GM18873 (cell line): ENCODE results near the gene WDFY3.
A peak's percentile ranks its signal among the peaks of the same experiment; 100 is the strongest.

Source experiments
- ATAC-seq: cut with Tn5 transposase; IDR thresholded peaks from one replicate; pipeline ENCODE4 v1.9.1; 2021; ENCODE audit warnings: mild to moderate bottlenecking, moderate library complexity, moderate number of reproducible peaks; ENCODE audit not compliant: unreplicated experiment, low FRiP score

WDFY3 gene

DNA sequence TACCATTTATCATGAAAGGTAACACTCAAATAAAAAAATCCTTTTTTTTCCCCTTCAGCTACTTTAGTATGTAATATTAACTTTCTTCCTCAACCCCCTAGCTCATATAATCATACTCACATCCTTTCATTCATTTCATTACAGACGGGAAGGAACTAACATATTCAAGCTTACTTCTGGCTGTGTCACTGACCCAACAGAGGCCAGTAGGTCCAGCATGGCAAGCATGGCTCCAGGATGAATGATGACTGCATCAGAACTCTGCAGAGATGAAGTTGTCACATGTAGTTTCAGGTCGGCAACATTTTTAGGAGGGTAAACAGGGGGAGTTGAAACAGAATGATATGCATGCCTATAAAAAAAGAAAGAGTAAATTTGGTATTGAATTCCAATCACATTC lies 163.4 kb downstream of the WDFY3 start:
- no peak for ATAC-seq

DNA sequence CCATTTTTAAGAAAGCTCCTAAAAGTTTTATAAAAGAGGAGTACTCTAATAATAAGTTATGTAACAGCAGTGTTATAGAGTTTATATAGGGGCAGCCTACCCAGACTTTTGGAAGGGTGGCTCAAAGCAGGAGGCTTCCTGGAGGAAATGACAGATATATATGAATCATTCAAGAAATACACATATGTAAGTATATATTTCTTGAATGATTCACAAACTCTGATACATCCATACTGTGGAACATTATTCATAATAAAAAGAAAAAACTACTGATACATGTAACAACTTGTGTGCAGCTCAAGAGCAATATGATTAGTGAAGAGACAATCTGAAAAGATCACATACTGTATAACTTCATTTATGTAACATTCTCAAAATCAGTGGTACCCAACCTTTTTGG lies 166.2 kb downstream of the WDFY3 start:
- no peak for ATAC-seq

DNA sequence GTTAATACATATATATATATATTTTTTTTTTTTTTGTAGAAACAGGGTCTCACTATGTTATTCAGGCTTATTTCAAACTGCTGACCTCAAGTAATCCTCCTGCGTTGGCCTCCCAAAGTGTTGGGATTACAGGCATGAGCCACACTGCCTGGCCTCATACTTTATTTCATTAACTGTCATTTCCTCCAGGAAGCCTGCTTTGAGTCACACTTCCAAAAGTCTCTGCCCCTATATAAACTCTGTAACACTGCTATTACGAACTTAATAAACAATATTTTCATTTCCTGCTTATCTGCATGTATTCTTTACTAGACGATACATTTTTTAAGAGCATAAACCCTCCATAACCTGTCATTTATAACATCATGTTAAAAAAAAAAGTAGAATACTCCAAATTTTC lies 167.2 kb downstream of the WDFY3 start:
- no peak for ATAC-seq

DNA sequence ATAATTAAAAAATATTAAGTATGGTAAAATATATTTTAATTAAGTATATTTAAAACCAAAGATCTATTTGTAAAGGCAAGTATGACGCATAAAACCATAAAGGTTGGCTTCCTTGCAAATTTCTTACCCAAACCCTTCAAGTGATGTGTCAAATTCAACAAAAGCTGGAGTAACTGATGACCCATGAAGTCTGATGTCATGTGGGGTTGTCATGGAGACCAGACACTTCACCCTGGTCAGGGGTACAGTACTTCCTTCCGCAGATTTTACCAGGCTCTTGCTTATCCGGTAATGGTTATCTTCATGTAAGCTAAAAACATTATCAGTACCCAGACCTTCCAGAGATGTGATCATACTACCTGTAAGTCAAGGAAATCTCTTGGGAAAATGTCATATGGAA lies 170.1 kb downstream of the WDFY3 start:
- no peak for ATAC-seq

DNA sequence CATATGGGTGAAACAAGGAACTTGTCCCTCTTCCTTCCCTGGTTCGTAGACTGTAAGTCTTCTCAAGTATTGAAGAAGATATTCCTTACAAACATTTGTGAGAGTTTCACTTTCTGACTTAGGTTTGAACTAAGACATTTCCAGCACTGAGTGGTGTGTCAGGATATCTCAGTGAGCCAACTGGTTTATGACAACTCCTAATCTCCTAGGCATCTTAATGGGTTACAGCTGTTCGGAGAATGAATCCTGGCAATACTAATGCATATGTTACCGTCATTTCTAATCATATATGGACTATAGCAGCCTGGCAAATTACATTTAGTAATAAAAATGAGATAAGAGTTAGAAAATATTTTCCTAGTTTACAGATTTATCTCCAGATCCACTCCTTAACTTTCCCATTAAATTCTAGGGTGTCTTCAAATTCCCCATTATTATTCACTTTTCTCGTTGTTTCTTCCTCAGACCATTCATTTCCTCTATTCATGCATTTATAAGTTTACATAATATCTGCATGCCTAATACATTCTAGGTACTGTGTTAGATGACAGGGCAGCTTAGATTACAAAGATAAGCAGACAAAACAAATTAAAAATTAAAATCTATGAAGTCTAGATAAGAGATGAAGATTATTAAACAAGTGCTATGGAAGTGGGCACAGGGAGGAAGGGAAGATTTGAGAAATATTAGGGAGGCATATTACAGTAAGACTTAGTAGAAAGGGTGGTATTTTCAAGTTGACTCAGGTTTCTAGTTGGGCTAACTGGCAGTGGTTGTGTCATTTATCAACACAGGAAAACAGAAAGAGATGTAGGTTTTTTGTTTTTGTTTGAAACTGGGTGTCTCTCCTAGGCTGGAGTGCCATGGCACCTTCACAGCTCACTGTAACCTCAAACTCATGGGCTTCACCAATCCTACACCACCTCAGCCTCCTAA lies 173.9 kb downstream of the WDFY3 start:
- ATAC-seq = no peak

DNA sequence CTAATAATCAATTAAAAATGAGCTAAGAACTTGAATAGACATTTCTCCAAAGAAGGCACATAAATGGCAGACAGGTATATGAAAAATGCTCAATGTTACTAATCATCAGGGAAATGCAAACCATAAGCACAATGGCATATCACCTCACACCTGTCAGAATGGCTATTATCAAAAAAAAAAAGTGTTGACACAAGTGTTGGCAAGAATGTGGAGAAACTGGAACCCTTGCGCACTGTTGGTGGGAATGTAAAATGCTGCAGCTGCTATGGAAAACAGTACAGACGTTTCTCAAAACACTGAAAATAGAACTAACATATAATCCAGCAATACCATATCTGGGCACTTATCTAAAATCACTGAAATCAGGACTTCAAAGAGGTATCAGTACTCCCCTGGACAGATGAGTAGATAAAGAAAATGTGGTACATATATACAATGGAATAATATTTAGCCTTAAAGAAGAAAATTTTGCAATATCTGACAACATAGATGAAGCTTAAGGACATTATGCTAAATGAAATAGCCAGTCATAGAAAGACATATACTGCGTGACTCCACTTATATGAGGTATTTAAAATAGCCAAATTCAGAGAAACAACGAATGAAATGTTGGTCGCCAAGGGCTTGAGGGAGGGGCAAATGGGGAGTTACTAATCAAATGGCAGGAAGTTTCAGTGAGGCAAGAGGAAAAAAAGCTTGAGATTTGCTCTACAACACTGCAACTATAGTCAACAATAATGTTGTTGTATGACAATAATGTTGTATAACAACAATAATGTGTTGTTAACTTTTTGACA lies 175.5 kb downstream of the WDFY3 start:
- ATAC-seq = no peak

DNA sequence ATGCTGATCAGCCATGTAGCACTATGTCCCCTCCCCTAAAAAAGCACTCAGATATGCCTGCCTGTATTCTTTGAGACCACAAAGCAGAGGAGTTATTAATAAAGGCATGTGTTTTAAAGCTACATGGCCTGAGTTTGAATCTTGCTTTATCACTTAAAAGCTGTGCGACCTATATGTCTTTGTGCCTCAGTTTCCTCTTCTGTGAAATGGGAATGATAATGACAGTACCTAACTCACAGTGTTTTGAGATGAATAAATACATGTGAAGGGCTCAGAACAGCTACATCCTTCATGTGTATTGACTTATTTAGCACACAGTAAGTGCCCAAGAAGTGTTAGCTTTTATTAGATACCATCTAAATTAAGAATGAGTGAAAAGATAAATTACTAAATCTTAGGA lies 180.0 kb downstream of the WDFY3 start:
- ATAC-seq = no peak

DNA sequence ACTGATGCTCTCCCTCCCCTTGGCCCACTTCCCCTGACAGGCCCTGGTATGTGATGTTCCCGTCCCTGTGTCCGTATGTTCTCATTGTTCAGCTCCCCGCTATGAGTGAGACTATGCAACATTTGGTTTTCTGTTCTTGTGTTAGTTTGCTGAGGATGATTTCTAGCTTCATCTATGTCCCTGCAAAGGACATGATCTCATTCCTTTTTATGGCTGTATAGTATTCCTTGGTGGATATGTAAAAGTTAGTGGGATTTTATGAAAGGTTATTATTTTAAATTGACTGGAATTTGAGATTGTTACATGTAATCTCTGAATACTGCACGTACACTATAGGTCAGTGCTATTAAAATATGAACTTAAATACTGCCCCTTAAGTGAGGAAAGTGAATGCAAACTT lies 184.0 kb downstream of the WDFY3 start:
- no peak for ATAC-seq

DNA sequence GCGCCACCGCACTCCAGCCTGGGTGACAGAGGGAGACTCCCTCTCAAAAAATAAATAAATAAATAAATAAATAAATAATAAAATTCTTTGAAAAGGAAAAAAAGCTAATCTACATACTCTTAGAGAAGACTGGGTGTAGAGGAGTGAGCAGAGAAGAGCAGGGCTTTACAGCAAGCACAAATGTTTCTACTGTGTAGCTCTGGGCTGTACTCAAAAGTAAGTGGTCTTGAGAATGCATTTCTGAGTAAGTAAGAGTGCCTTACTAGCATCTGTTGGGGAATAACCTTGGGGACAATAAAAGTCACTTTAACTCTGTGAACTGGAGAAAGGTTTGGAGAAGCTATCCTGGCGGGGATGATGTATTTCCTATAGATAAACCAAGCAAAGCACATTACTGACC lies 185.8 kb downstream of the WDFY3 start:
- ATAC-seq = no peak

DNA sequence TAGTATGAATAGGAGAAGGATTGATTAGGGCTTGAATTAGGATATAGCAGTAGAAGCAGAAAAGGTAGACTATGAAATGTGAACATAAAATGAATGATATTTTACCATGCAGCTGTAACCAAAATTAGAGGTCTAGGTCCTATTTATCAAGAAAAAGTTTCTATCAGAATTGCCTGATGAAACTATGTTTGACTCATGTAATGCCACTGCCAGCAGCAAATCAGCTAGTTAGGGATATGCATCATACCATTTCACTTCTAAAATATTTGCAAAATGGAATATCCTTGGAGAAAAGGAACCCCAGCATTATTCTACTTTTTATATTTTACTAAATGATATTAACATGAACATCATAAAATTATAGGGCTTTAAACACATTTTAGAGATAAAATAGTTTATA lies 188.4 kb downstream of the WDFY3 start:
- ATAC-seq = no peak

DNA sequence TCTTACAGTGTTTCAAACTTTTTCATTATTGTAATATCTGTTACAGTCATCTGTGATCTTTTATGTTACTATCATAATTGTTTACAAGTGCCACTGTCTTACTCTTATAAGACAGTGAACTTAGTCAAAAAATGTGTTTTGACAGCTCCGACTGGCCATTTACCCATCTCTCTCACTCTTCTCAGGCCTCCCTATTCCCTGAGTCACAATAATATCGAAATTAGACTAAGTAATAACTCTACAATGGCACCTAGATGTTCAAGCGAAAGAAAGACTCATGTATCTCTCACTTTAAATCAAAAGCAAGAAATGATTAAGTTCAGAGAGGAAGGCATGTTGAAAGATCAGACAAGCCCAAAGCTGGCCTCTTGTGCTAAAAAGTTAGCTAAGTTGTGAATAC lies 199.3 kb downstream of the WDFY3 start:
- no peak for ATAC-seq

DNA sequence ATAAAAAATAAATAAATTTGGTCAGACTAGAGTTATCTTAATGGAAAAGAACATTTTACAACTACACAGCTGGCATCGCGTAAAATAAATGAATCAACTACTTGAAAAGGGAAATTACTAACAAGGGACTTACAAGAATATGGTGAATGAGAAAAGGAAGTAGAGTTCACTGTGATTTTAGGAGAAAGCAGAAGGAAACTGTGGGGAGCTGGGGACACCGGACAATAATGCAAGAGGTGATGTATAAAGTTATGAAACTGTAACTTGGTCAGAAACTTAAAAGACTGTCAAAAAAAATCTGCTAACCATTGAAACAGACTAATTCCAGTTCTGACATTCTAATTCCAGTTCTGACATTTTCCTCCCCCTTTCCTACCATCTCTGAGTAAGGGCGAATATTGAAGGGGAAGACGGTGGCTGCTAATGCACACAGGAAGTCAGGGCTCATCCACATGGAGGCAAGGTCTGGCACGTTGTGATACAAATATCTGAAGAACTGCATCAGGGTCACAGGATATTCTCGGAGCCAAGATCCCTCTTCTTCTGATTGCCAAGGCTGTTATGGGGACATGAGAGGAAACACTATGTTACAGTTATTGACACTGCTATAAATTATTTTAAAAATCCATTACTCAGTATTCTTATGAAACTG lies 213.0 kb downstream of the WDFY3 start:
- no peak for ATAC-seq

DNA sequence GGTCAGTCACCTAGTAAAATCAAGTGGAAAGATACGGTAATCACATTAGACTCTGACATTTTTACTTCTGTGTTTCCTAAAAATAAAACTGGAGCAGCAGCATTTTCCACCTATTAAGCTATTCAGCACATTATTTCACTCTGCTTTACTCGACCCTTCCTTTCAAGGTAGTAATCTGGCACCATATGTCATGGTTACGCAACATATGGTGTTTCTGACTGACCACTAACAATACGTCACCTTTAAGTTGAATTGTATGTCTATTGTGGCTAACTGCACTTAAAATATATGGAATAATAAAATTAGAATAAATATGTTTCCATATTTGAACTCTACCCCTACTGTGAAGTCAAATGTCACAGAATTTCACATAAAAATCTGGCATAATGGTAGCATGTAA lies 214.8 kb downstream of the WDFY3 start:
- no peak for ATAC-seq

DNA sequence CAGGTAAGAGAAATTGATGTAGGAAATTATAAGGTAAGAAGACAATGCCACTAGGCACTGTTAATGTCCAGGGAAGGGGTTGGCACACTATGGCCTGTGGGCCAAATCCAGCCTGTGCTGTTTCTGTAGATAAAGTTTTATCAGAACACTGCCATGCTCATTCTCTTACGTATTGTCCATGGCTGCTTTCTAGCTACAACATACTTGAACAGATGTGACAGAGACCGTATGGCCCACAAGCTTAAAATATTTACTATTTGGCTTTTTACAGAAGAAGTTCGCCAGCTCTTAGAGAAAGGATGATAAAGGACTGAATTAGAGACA lies 215.6 kb downstream of the WDFY3 start:
- no peak for ATAC-seq

DNA sequence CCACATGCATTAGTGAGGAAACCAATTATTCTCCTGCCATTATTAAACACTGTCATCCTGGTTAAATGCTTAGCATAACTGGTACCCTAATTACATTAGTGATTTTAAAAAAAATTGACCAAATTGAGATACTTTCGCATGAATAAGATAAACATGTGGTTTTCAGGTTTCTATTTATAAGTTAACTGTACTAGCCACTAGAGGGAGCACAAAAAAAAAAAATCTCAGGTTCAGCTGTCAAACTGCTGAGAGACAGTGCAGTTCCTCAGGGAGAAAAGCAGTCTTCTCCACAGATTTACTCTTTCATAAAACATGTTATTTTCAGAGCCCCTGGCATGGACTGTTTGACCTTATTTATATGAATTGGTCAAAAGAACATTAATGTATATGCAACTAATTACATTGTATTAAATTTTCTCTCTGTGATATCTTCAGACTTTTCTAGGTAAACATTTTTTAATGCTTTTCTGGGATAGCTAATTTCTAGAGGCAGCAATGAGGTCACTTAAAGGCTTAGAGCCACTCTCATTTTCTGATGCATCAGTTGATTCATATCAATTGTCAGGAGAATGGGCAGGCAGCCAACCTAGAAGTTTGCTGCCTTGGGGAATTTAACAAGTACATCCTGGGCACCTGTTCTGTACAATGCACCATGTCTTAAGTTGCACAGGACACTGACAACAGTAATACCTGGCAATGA lies 216.1 kb downstream of the WDFY3 start:
- ATAC-seq = peak; percentile 57

DNA sequence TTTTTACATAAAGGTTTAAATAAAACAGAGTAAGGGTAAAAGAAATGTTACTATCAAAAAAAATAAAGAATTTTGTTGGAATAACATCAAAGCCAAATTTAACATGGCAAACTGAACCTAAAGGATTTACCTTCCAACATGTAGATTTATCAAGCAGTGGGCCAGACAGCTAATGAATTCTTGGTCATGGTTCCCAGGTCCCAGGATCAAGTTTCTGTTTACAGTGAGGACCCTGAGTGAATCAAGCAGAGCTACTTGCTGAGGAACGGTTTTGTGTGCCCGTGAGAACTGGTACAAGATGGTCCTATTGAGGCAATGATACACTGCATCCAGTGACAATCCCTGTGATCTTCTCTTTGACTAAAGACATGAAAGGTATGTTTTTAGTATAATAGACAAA lies 226.4 kb downstream of the WDFY3 start:
- ATAC-seq = no peak

DNA sequence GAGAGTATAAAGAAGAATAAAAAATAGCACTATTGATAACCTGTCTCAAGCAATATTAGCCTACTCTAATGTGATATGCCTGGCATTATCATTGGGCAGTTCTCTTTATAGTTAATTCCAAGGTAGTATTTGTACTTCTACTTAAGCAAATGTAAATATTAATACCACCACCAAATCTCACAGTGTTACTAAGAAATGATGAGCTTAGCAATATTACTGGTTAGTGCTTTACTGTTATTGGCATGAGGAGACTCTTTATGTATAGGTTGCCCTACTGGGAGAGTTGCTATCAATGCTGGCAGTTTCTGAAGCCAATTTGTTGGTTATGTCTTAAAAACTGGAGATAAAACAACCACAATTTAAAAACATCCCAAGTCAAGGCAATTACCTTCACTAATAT lies 227.9 kb downstream of the WDFY3 start:
- ATAC-seq = no peak

DNA sequence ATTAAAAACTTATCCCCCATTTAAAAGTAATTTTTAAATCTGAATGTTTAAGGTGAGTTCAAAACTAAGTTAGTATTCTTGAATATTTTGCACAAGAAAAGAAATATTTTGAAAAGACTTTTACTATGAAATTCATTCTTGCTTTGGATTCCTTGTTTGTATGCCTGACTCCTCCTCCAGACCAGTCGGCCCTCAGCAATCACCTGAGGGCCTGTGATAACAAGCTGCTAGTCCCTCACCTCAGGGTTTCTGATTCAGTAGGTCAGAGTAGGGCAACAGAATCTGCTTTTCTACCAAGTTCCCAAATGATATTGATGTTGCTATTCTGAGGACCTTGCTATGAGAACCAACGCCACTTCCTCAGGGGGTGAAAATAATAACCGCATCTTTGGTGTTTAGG lies 228.8 kb downstream of the WDFY3 start:
- no peak for ATAC-seq

DNA sequence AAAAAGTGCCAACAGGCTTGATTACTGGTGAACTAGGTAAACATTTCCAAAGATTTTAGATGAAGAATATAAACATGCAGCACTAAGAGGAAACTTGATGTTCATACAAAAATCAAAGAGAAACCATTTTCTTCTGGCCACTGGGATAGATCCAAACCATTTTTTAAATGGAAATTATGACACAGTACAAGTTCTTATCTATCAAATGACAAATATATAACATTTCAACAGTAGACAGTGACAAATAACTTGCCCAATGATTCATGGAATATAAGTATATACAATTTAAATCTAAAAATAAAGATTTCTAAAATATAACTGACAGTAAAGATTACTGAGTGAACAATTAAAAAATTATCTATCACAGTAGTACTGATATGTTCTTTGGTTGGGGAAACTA lies 232.5 kb downstream of the WDFY3 start:
- no peak for ATAC-seq

DNA sequence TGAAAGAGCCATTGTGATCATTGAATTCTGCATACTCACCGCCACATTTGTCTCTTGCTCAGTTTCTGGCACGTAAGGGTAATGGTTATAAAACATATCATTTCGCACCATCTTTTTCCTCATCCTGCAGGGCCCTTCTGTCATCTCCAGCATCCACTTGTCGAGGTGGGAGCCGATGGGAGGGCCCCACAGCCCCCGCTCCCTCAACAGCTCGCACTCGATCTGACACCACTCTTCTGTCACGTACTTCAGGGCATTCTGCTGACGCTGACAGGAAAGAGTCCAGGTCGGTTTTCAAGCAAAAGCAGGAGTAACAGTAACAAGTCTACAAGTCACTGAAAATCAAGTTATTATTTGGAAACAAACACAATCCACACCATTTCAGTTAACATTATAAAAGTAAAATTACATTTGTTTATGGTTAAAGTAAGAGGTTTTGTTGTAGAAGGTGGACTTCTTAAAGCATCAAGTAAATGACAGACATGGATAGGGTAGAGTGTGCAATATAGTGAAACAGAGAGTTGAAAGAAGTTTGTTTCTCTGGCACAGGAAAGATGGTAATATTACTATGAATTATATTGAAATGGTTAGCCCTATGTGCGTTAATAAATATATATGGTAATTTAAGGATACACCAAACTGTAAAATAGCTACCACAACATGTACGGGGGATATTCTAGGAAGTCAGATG lies 233.0 kb downstream of the WDFY3 start:
- ATAC-seq = no peak
